ENCODE measurements around the gene IL1RL2.

Gene IL1RL2

DNA sequence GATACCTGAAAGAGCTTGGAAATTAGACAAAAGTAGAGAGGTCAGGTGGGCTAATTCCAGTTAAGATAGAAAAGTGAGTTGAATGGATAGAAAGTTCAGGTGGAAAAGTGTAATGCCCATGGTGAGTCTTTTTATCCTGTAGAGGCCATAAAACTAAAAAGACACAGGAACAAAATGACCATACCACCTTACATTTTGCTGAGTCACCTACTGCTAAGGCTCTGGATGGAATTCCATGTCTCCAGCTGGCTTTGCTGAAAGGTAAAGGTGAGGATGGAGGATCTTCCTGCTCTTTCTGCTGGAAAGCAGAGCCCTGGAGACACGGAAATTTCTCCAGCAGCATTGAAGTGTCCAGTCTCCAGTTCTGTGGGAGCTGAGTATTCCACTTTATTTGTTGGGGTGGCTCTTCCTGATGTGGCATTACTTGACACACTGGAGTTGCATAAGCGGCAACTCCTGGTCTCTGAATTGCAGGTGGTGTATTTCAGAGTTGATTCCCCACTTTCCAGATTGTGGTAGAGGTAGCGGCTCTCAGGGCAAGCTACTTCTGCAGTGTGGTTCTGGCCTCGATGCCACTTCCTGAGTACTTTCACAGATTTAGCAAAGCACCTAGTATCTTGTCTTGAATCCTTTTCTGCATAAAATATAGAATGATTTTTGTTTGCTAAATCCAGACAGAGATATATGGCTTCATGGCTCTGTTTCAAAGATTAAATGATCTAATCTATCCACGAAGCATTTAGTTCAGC lies 10.7 kb downstream of the IL1RL2 start:
- DNase-seq = no peak

DNA sequence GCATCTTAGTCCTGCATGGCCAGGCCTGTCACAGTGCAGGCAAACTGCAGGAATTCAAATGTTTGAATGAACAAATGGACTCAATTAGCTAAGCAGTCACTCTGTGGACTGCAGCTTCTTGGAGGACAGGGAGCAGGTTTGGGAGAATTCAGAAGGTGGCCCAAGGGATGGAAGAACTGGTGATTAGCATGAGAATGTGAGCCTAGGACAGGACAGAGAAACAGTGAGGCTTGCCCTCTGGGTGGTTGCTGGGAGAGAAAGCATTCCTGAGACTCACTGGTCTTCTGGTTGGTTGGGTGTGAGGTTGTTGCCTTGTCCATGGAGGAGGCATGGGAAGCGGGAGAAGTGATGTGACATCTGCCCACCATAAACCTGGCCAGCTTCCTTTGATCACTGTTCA lies 13.7 kb downstream of the IL1RL2 start:
- no peak for DNase-seq

DNA sequence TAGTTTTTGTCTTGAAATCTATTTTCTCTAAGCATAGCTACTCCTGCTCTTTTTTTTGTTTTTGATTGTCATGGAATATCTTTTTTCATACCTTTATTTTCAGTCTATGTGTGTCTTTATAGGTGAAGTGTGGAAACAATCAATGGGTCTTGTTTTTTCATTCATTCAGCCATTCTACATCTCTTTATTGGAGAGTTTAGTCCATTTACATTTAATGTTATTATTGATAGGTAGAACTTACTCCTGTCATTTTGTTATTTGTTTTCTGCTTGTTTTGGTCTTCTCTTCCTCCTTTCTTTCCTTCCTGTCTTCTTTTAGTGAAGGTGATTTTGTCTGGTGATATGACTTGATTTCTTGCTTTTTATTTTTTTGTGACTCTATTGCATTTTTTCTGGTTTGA lies 17.8 kb downstream of the IL1RL2 start:
- DNase-seq = no peak

DNA sequence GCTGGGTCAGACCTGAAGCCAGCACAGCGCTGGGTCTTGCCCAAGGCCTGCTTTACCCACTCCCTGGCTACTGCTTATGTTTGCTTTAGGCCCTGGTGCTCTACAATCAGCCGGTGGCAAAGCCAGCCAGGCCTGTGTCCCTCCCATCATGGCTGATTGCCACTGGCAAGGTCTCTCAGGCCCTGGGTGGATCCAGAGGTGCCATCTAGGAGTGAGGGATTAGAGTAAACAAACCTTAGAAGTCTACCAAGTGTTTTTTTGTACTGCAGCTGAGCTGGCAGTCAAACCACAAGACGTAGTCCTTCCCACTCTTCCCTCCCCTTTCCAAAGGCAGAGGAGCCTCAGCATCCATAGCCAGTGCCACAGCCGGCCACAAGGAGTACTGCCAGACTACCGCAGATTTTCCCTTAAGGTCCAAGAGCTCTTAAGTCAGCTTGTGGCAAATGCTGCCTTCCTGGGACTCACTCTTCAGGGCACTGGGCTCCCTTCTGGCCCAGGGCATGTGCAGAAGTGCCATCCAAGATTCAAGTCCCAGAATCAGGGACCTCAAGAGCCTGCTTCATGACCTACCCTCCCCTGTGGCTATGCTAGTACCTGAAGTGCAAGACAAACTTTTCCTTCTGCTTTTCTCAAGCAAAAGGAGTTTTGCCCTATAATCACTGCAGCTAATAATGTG lies 20.0 kb downstream of the IL1RL2 start:
- DNase-seq = no peak

GRCh38 chr2:102208774-102209173 lies 22.0 kb downstream of the IL1RL2 start:
- no peak for DNase-seq

DNA sequence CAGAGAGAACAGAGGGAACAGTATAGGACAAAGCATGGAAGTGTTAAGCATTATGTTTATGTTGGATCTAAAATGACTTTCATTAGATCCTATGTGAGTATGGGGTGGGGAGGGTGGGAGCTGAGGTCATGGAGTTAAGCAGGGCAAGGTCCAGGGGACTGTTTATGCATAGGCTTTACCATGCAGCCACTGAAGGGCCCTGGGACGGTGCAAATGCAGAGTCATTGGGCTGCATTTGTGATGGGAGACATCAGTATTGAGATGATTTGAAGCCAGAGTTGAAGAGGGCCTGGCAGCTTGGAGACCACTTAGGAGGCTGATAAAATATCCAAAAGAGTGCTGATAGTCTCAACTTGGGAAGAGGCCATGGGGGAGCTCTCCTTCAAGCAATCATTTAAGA lies 22.7 kb downstream of the IL1RL2 start:
- no peak for DNase-seq

GRCh38 chr2:102217032-102217431 lies 30.2 kb downstream of the IL1RL2 start:
- DNase-seq = no peak

DNA sequence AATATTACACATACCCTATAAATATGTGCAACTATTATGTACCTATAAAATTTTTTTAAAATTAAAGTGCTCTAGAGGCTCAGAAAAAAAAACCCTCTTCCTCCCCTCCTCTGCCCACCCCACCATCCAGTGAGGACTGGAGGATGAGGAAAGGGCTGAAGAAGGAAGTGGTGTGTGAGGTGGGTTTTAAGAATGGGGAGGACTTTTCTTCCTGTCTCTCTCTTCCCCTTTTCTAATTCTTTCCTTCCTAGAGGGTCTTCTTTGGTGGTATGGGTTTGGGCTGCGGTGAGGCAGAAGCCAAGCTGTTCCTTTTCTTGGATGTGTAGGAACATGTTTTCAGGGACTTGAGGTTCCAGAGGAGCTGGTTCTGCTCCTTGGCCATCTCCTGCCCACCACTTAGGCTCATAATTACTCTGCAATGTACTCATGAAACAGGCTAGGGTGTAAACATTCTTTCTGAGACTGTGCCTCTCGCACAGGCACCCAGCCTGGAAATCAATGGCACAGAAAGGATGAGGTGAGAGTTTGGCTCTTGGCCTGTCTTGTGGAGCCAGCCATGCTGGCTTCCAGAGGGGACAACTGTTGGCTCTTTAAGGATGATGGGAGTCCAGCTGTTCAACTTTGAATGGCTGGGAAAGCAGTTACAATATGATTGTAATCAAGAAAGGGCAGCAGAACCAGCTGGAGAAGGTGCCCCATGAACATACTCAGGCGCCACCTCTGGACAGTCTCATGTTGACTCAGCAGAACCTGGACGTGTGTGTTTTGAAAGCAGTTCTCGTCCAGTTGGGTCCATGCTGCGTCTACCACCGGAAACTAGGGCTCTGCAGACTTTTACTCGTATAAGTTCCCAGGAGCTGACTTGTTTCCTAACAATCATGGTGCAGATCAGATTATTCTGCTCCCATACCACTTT lies 38.3 kb downstream of the IL1RL2 start:
- no peak for DNase-seq

- DNase-seq = no peak
Observed at GRCh38 chr2:102226171-102226570, 39.3 kb downstream of the IL1RL2 start.

GRCh38 chr2:102226612-102227391 lies 40.0 kb downstream of the IL1RL2 start:
- DNase-seq = no peak

GRCh38 chr2:102229141-102229769 lies 42.4 kb downstream of the IL1RL2 start:
- DNase-seq = no peak

DNA sequence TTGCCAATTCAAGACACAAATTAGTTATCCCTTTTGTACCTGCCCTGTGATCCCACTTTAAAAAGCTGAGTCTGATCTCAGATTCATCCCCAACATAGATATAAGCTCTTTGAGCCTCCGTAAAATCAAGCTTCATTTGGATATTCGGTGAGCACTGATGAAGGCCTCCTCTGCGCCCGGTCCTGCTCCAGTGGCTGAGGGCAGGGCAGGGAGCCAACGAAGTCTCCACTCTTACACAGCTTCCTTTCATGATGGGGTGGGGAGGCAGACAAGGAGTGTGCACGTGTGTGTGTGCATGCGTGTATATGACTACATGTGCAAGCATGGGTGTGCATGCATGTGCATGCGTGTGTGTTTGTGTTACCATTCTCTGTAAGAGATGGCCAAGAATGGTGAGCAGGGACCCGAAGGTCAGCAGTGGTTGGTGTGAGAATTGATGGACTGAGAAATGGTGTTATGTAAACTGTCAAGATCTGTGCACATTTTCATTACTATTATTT lies 43.6 kb downstream of the IL1RL2 start:
- no peak for DNase-seq

- no peak for DNase-seq
Observed at GRCh38 chr2:102233132-102233884, 46.5 kb downstream of the IL1RL2 start.

DNA sequence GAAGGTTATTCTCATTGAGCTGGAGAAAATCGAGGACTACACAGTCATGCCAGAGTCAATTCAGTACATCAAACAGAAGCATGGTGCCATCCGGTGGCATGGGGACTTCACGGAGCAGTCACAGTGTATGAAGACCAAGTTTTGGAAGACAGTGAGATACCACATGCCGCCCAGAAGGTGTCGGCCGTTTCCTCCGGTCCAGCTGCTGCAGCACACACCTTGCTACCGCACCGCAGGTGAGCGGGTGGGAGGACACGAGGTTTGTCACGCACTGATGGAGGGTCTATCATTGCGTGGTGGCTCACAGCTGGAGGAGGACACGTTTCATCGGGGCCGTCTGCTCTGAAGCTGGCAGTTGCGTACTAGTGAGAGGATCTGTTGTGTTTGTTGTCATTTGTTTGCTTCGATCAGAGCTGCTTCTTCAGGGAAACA lies 48.2 kb downstream of the IL1RL2 start:
- DNase-seq = no peak

- no peak for DNase-seq
Observed at GRCh38 chr2:102235491-102235890, 48.7 kb downstream of the IL1RL2 start.

DNA sequence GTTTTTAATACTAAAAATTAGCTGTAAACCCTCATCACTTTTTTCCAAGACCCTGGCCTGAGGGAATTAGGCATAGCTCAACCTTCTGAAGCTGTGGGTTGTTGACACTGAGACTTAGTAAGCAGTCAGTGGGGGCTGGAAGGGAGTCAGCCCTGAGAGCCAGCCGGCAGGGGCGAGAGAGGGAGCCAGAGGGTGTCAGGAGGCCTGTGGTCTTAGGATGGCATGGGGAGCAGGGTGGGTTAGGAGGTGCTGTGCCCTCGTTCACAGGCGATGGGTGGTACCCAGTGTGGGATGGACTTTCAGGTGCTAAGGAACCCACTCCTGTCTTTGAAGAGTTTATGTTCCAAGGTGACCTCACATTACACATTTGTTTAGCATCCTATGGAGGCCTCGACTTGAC lies 49.3 kb downstream of the IL1RL2 start:
- DNase-seq = no peak

GRCh38 chr2:102237176-102237575 lies 50.4 kb downstream of the IL1RL2 start:
- DNase-seq = no peak

GRCh38 chr2:102238039-102238756 lies 51.4 kb downstream of the IL1RL2 start:
- DNase-seq = peak; percentile 47

GRCh38 chr2:102238778-102239177 lies 52.0 kb downstream of the IL1RL2 start:
- no peak for DNase-seq

- no peak for DNase-seq
Observed at GRCh38 chr2:102239344-102239743, 52.5 kb downstream of the IL1RL2 start.
